HCT116 (cell line): ENCODE measurements around the gene RYR2. TPM values are rescaled to one million over a fixed set of nuclear protein-coding genes. Genes with fewer than 3 reads are reported as not detected.

Source experiments
- ATAC-seq: fragments of 200-7000 bp; cut with Tn5 transposase; 2 replicates; pipeline ENCODE4 v1.9.1; 2020; ENCODE audit warnings: mild to moderate bottlenecking, moderate library complexity
- BruUV-seq: library from RNA; stranded (reverse); fragments of 400-500 nt; replicated peaks from 2 replicates; lab custom pipeline; 2021; lab: Mats Ljungman, UMichigan
- CTCF ChIA-PET: fragments of 300-600 bp; sonication (Branson Sonifier 250); formaldehyde crosslinking; loops from one replicate; lab custom pipeline; 2021; ENCODE audit warnings: antibody characterized with exemption; lab: Charles Lee
- POLR2A ChIA-PET: fragments of 300-600, 350-600 bp; sonication (Branson Sonifier 250); formaldehyde crosslinking; loops from one replicate; lab custom pipeline; 2021; ENCODE audit warnings: antibody characterized with exemption; lab: Charles Lee
- RAD21 ChIA-PET, 2 experiments: fragments of 300-600 bp; sonication (Branson Sonifier 250); formaldehyde crosslinking; loops; one replicate each; lab custom pipeline; 2023; ENCODE audit warnings: low total read pairs in 2 of 2; ENCODE audit not compliant: uncharacterized antibody in 2 of 2, unreplicated experiment in 2 of 2, low non-redundant PET in 1 of 2; lab: Charles Lee
- DNase-seq: peaks from one replicate; pipeline ENCODE4 v3.0.0-alpha.2; 2010; ENCODE audit warnings: low read depth, low spot score
- H2AFZ ChIP-seq: fragments of 200-600 bp; shearing (Covaris generic), sonication (generic); 2 replicates; pipeline ENCODE4 v1.6.1; 2017; ENCODE audit warnings: low read depth, mixed run types, mixed read lengths, antibody characterized with exemption, low read length; ENCODE audit not compliant: poor library complexity, severe bottlenecking
- H3K27ac ChIP-seq: 2 replicates; pipeline ENCODE4 v1.5.1; 2012; ENCODE audit warnings: low read depth, low read length
- H3K27me3 ChIP-seq: fragments of 200-600 bp; sonication (generic); 2 replicates; pipeline ENCODE4 v1.6.1; 2016; ENCODE audit warnings: mixed run types, low read length, mixed read lengths; ENCODE audit not compliant: insufficient read depth
- H3K36me3 ChIP-seq, 2 experiments: fragments of 200-500 bp in 1 of 2; fragments of 200-600 bp in 1 of 2; sonication (Bioruptor generic) in 1 of 2; sonication (generic) in 1 of 2; 2 replicates each; pipeline versions ENCODE4 v1.5.1 to v1.6.1; 2014 to 2016; ENCODE audit warnings: low read length in 2 of 2, inconsistent platforms in 1 of 2, mixed read lengths in 1 of 2, mixed run types in 1 of 2; ENCODE audit not compliant: insufficient read depth in 2 of 2, control insufficient read depth in 1 of 2
- H3K4me1 ChIP-seq, 2 experiments: fragments of 200-600 bp in 1 of 2; sonication (generic) in 1 of 2; 2 replicates each; pipeline versions ENCODE4 v1.5.1 to v1.6.1; 2012 to 2017; ENCODE audit warnings: low read length in 2 of 2, inconsistent platforms in 1 of 2, mild to moderate bottlenecking in 1 of 2, mixed read lengths in 1 of 2, mixed run types in 1 of 2, moderate library complexity in 1 of 2; ENCODE audit not compliant: insufficient read depth in 2 of 2, control insufficient read depth in 1 of 2
- H3K4me2 ChIP-seq: fragments of 200-600 bp; sonication (generic); 2 replicates; pipeline ENCODE4 v1.6.1; 2017; ENCODE audit warnings: mixed run types, low read length, mixed read lengths
- H3K4me3 ChIP-seq, 2 experiments: fragments of 200-600 bp in 1 of 2; sonication (generic) in 1 of 2; replicated peaks in 1 of 2; 2 replicates each; pipeline ENCODE4 v1.5.1; 2011 to 2016; ENCODE audit warnings: low read length in 2 of 2, control low read depth in 1 of 2, low read depth in 1 of 2, mild to moderate bottlenecking in 1 of 2, mixed read lengths in 1 of 2, mixed run types in 1 of 2
- H3K79me2 ChIP-seq: fragments of 200-600 bp; sonication (generic); 2 replicates; pipeline ENCODE4 v1.6.1; 2017; ENCODE audit warnings: mild to moderate bottlenecking, mixed run types, low read length, moderate library complexity, mixed read lengths; ENCODE audit not compliant: insufficient read depth
- H3K9ac ChIP-seq: fragments of 200-600 bp; sonication (generic); 2 replicates; pipeline ENCODE4 v1.6.1; 2016; ENCODE audit warnings: low read length, mixed read lengths
- H3K9me2 ChIP-seq: fragments of 200-600 bp; sonication (generic), shearing (Covaris generic); 2 replicates; pipeline ENCODE4 v1.6.1; 2017; ENCODE audit warnings: mixed run types, mild to moderate bottlenecking, moderate library complexity; ENCODE audit not compliant: insufficient read depth
- H3K9me3 ChIP-seq, 2 experiments: fragments of 200-500 bp in 1 of 2; fragments of 200-600 bp in 1 of 2; sonication (Bioruptor generic) in 1 of 2; sonication (generic) in 1 of 2; 2 replicates each; pipeline ENCODE4 v1.6.1; 2014 to 2017; ENCODE audit warnings: low read length in 2 of 2, mixed read lengths in 2 of 2, inconsistent platforms in 1 of 2, low read depth in 1 of 2, mild to moderate bottlenecking in 1 of 2, mixed run types in 1 of 2, moderate library complexity in 1 of 2; ENCODE audit not compliant: control insufficient read depth in 1 of 2, insufficient read depth in 1 of 2
- H4K20me1 ChIP-seq: fragments of 200-600 bp; sonication (generic), shearing (Covaris generic); 2 replicates; pipeline ENCODE4 v1.6.1; 2017; ENCODE audit warnings: mixed run types, mild to moderate bottlenecking, moderate library complexity; ENCODE audit not compliant: insufficient read depth
- ELF1 ChIP-seq: IDR thresholded peaks from 2 replicates; pipeline ENCODE4 v1.6.1; 2012; ENCODE audit warnings: low read depth, borderline replicate concordance
- EZH2 ChIP-seq: fragments of 200-600 bp; sonication (generic); IDR thresholded peaks from 2 replicates; pipeline ENCODE4 v1.6.1; 2017; ENCODE audit warnings: antibody characterized with exemption, mixed run types
- EZH2phosphoT487 ChIP-seq: fragments of 200-600 bp; IDR thresholded peaks from 2 replicates; pipeline ENCODE4 v1.6.1; 2018; ENCODE audit warnings: antibody characterized with exemption, borderline replicate concordance
- MAX ChIP-seq: IDR thresholded peaks from 2 replicates; pipeline ENCODE4 v1.6.1; 2012
- REST ChIP-seq: IDR thresholded peaks from 2 replicates; pipeline ENCODE4 v1.6.1; 2012; ENCODE audit warnings: low read depth
- SIN3A ChIP-seq: IDR thresholded peaks from 2 replicates; pipeline ENCODE4 v1.6.1; 2012; ENCODE audit warnings: low read depth
- SP1 ChIP-seq: IDR thresholded peaks from 2 replicates; pipeline ENCODE4 v1.6.1; 2012; ENCODE audit warnings: low read depth
- SRF ChIP-seq: IDR thresholded peaks from 2 replicates; pipeline ENCODE4 v1.6.1; 2012; ENCODE audit warnings: low read depth
- YY1 ChIP-seq: IDR thresholded peaks from 2 replicates; pipeline ENCODE4 v1.6.1; 2011; ENCODE audit warnings: low read length, low read depth, moderate library complexity, mild to moderate bottlenecking; ENCODE audit not compliant: insufficient replicate concordance; ENCODE audit errors: extremely low read depth
- ZNF274 ChIP-seq: fragments of 200-500 bp; sonication (Bioruptor generic); IDR thresholded peaks from 2 replicates; pipeline ENCODE4 v1.6.1; 2014; ENCODE audit warnings: mild to moderate bottlenecking, low read depth, low read length, inconsistent platforms
- intact Hi-C: fragments of 100-400 bp; cut with micrococcal nuclease; formaldehyde crosslinking; loops from 2 replicates; pipeline ENCODE4 v1.10.0; 2022
- total RNA-seq: library from RNA; stranded (reverse); gene quantifications from one replicate; pipeline ENCODE4 v1.2.1, GENCODE V29; 2021; ENCODE audit not compliant: unreplicated experiment
- TF ChIP-seq, protein P1 (sequence below): IDR thresholded peaks from 2 replicates; pipeline ENCODE4 v1.6.1; 2012

RYR2 gene
- total RNA-seq, 1 experiment from 2014 or later = 0.02 TPM

DNA sequence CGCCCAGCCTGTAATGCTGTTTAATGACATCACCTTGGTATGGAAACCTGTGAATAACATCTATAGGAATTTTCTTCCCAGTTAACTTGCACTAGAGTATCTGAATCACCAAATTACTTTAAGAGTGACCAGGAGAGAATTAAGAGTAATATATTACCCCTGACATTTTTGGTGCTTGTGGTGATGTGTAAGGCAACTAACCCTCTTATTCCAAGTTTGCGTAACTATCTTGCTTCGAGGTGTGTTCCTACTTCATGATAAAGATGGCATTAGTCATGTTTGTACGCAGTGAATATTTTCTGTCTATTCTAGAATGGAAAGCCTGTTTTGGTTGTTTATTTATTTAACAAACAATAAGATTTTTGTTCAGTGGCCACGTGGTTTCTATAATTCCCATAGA lies 717.4 kb downstream of the RYR2 start:
- ATAC-seq (no peak), DNase-seq (no peak)
- ChIA-PET POLR2A (no interaction called here), RAD21 (no interaction called here), CTCF (no interaction called here)
- Histone ChIP-seq H3K79me2 (no peaks in the 10 kb centered on the region), H3K27me3 (no peaks in the 10 kb centered on the region), H3K4me3 (no peak overlapping the region), H3K9me2 (no peaks in the 10 kb centered on the region), H3K4me2 (no peak overlapping the region), H3K27ac (no peak overlapping the region), H3K4me1 (no peaks in the 10 kb centered on the region), H3K9ac (no peak overlapping the region), H4K20me1 (no peaks in the 10 kb centered on the region), H3K36me3 (no peaks in the 10 kb centered on the region), H3K9me3 (peaks cover 4 to 14% of the 10 kb centered on the region in 2 experiments; a peak in 2 of 4 replicates), H2AFZ (no peak overlapping the region)
- TF ChIP-seq YY1 (no peak), ZNF274 (no peak), SIN3A (no peak), SP1 (no peak)
- intact Hi-C loops = no loop called here
- BruUV-seq = no TSS peak

GRCh38 chr1:237760951-237761350 lies 719.0 kb downstream of the RYR2 start:
- ChIA-PET POLR2A (no interaction called here), RAD21 (no interaction called here), CTCF (no interaction called here)
- H3K27ac ChIP-seq = no peak overlapping the region
- BruUV-seq = no TSS peak
- no peak for DNase-seq
- H2AFZ ChIP-seq = no peak overlapping the region
- H3K36me3 ChIP-seq = no peaks in the 10 kb centered on the region
- no peaks in the 10 kb centered on the region for H3K79me2 ChIP-seq
- H3K9me3 ChIP-seq = peaks cover 4 to 14% of the 10 kb centered on the region in 2 experiments; a peak in 2 of 4 replicates
- intact Hi-C loops = no loop called here
- no peak overlapping the region for H3K4me2 ChIP-seq
- H3K9ac ChIP-seq = no peak overlapping the region
- no peaks in the 10 kb centered on the region for H4K20me1 ChIP-seq
- no peak for ATAC-seq
- no peaks in the 10 kb centered on the region for H3K9me2 ChIP-seq
- H3K4me3 ChIP-seq = no peak overlapping the region
- TF ChIP-seq, protein P1, sequence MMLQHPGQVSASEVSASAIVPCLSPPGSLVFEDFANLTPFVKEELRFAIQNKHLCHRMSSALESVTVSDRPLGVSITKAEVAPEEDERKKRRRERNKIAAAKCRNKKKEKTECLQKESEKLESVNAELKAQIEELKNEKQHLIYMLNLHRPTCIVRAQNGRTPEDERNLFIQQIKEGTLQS = no peak
- TF ChIP-seq SRF = no peak
- no peak for TF ChIP-seq EZH2
- TF ChIP-seq ELF1 = no peak
- TF ChIP-seq EZH2phosphoT487 = no peak
- no peak for TF ChIP-seq ZNF274
- no peak for TF ChIP-seq REST
- TF ChIP-seq SIN3A = no peak
- TF ChIP-seq MAX = no peak
- no peaks in the 10 kb centered on the region for H3K4me1 ChIP-seq
- no peaks in the 10 kb centered on the region for H3K27me3 ChIP-seq
